ENCODE measurements around the gene FCGBP. TPM values are rescaled to one million over a fixed set of nuclear protein-coding genes. Genes with fewer than 3 reads are reported as not detected.

The FCGBP gene
- total RNA-seq, 1 donor from 2014 or later: 0.53 TPM

DNA sequence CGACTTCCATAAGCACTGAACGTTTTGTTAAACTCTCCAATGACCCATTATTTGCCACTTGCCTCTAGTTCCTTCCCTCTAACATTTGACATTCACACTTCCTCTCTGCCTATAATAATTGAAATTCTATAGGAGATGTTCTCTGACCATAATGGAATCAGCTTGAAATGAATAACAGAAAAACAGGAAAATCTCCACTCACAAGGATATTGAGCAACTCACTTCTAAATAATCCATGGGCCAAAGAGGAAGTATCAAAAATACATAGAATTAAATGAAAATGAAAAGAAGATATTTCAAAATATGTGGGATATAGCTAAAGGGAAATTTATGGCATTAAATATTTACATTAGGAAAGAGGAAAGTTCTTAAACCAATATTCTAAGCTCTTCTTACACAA lies 3.4 kb upstream of the FCGBP start:
- FAIRE-seq (no peak), DNase-seq (ENCODE audit: low read depth) (no peak)

GRCh38 chr19:39937094-39937720 lies 2.8 kb upstream of the FCGBP start:
- Histone ChIP-seq H3K27me3 (ENCODE audit: control insufficient read depth, insufficient read depth, low read length) (no peaks in the 10 kb centered on the region), H3K36me3 (ENCODE audit: control insufficient read depth, insufficient read depth, low read length) (no peaks in the 10 kb centered on the region), H3K4me3 (ENCODE audit: low read depth, low read length) (no peak overlapping the region)
- TF ChIP-seq, protein P1, sequence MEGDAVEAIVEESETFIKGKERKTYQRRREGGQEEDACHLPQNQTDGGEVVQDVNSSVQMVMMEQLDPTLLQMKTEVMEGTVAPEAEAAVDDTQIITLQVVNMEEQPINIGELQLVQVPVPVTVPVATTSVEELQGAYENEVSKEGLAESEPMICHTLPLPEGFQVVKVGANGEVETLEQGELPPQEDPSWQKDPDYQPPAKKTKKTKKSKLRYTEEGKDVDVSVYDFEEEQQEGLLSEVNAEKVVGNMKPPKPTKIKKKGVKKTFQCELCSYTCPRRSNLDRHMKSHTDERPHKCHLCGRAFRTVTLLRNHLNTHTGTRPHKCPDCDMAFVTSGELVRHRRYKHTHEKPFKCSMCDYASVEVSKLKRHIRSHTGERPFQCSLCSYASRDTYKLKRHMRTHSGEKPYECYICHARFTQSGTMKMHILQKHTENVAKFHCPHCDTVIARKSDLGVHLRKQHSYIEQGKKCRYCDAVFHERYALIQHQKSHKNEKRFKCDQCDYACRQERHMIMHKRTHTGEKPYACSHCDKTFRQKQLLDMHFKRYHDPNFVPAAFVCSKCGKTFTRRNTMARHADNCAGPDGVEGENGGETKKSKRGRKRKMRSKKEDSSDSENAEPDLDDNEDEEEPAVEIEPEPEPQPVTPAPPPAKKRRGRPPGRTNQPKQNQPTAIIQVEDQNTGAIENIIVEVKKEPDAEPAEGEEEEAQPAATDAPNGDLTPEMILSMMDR (IDR thresholded peaks at IDR 0.05; ENCODE audit: insufficient read depth, low read length, severe bottlenecking): no peak
- DNase-seq (ENCODE audit: low read depth) (no peak), FAIRE-seq (no peak)

More for the DNA sequence above, 3.4 kb upstream of the FCGBP start:
- Histone ChIP-seq H3K27me3 (ENCODE audit: control insufficient read depth, insufficient read depth, low read length) (no peaks in the 10 kb centered on the region), H3K36me3 (ENCODE audit: control insufficient read depth, insufficient read depth, low read length) (no peaks in the 10 kb centered on the region), H3K4me3 (ENCODE audit: low read depth, low read length) (no peak overlapping the region)
- TF ChIP-seq, protein P1 (IDR thresholded peaks at IDR 0.05; ENCODE audit: insufficient read depth, low read length, severe bottlenecking): no peak

DNA sequence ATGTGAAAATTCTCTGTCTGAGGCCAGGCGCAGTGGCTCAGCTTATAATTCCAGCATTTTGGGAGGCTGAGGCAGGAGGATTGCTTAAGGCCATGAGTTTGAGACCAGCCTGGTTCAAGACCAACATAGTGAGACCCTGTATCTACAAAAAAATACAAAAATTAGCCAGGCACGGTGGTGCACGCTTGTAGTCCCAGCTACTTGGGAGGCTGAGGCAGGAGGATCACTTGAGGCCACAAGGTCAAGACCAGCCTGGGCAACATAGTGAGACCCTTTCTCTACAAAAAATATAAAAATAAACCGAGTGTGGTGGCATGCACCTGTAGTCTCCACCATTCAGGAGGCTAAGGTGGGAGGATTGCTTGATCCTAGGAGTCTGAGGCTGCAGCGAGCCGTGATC lies 2.2 kb upstream of the FCGBP start:
- Histone ChIP-seq H3K36me3 (ENCODE audit: control insufficient read depth, insufficient read depth, low read length) (no peaks in the 10 kb centered on the region), H3K27me3 (ENCODE audit: control insufficient read depth, insufficient read depth, low read length) (no peaks in the 10 kb centered on the region), H3K4me3 (ENCODE audit: low read depth, low read length) (no peak overlapping the region)
- DNase-seq (ENCODE audit: low read depth) (no peak), FAIRE-seq (no peak)
- TF ChIP-seq, protein P1 (IDR thresholded peaks at IDR 0.05; ENCODE audit: insufficient read depth, low read length, severe bottlenecking): no peak

GRCh38 chr19:39936020-39936419 lies 1.6 kb upstream of the FCGBP start:
- Histone ChIP-seq H3K36me3 (ENCODE audit: control insufficient read depth, insufficient read depth, low read length) (no peaks in the 10 kb centered on the region), H3K4me3 (ENCODE audit: low read depth, low read length) (no peak overlapping the region), H3K27me3 (ENCODE audit: control insufficient read depth, insufficient read depth, low read length) (no peaks in the 10 kb centered on the region)
- FAIRE-seq (no peak), DNase-seq (ENCODE audit: low read depth) (no peak)
- TF ChIP-seq, protein P1 (IDR thresholded peaks at IDR 0.05; ENCODE audit: insufficient read depth, low read length, severe bottlenecking): no peak

GRCh38 chr19:39935364-39935661 lies 879 bp upstream of the FCGBP start:
- no peak for DNase-seq (ENCODE audit: low read depth)
- no peak overlapping the region for H3K4me3 ChIP-seq (ENCODE audit: low read depth, low read length)

More at GRCh38 chr19:39935364-39935661, 879 bp upstream of the FCGBP start:
- Histone ChIP-seq H3K36me3 (ENCODE audit: control insufficient read depth, insufficient read depth, low read length) (no peaks in the 10 kb centered on the region), H3K27me3 (ENCODE audit: control insufficient read depth, insufficient read depth, low read length) (no peaks in the 10 kb centered on the region)
- TF ChIP-seq, protein P1 (IDR thresholded peaks at IDR 0.05; ENCODE audit: insufficient read depth, low read length, severe bottlenecking): no peak
- no peak for FAIRE-seq

All from bronchial epithelial cell (primary cell).